ENCODE results near the gene CPT1B. TPM values are rescaled to one million over a fixed set of nuclear protein-coding genes. Genes with fewer than 3 reads are reported as not detected.

CPT1B gene
- total RNA-seq, 1 experiment from 2014 or later = 2.4 TPM

Other genes with a start within 250 kb of the CPT1B start
- 18.9 and 31.4 TPM in 2 replicates for gene PPP6R2, start 235.1 kb downstream of the CPT1B start, total RNA-seq (2014; rRNA removed; shearing (Covaris generic))
- 19.6 and 43.6 TPM in 2 replicates for gene SBF1, start 103.4 kb downstream of the CPT1B start, total RNA-seq (2014; rRNA removed; shearing (Covaris generic))
- gene ADM2, start 96.9 kb downstream of the CPT1B start, total RNA-seq (2014; rRNA removed; shearing (Covaris generic)) = 0.15 TPM in 1 of 2 replicates, not detected in the other
- not detected in 2 replicates for gene MIOX, start 91.6 kb downstream of the CPT1B start, total RNA-seq (2014; rRNA removed; shearing (Covaris generic))
- 31.2 and 59.8 TPM in 2 replicates for gene LMF2, start 70.7 kb downstream of the CPT1B start, total RNA-seq (2014; rRNA removed; shearing (Covaris generic))
- 46.8 and 50.9 TPM in 2 replicates for gene NCAPH2, start 70.2 kb downstream of the CPT1B start, total RNA-seq (2014; rRNA removed; shearing (Covaris generic))
- gene SCO2, start 52.8 kb downstream of the CPT1B start, total RNA-seq (2014; rRNA removed; shearing (Covaris generic)) = 1.6 TPM in 1 of 2 replicates, not detected in the other
- gene TYMP, start 48.4 kb downstream of the CPT1B start, total RNA-seq (2014; rRNA removed; shearing (Covaris generic)) = 12.6 and 23.7 TPM in 2 replicates
- gene KLHDC7B, start 32.5 kb downstream of the CPT1B start, total RNA-seq (2014; rRNA removed; shearing (Covaris generic)) = 0.02 and 0.37 TPM in 2 replicates
- gene SYCE3, start 15.5 kb downstream of the CPT1B start, total RNA-seq (2014; rRNA removed; shearing (Covaris generic)) = not detected in 2 replicates
- gene CHKB, start 4.4 kb upstream of the CPT1B start, total RNA-seq (2014; rRNA removed; shearing (Covaris generic)) = 14.3 and 18.6 TPM in 2 replicates
- gene MAPK8IP2, start 22.4 kb upstream of the CPT1B start, total RNA-seq (2014; rRNA removed; shearing (Covaris generic)) = 0.10 and 0.74 TPM in 2 replicates
- 6.2 and 10.9 TPM in 2 replicates for gene ARSA, start 49.7 kb upstream of the CPT1B start, total RNA-seq (2014; rRNA removed; shearing (Covaris generic))
- 0.30 and 0.71 TPM in 2 replicates for gene SHANK3, start 94.4 kb upstream of the CPT1B start, total RNA-seq (2014; rRNA removed; shearing (Covaris generic))
- gene ACR, start 159.8 kb upstream of the CPT1B start, total RNA-seq (2014; rRNA removed; shearing (Covaris generic)) = not detected in 2 replicates
- gene RABL2B, start 205.2 kb upstream of the CPT1B start, total RNA-seq (2014; rRNA removed; shearing (Covaris generic)) = 7.9 and 9.8 TPM in 2 replicates